Trophoblast cell (in vitro differentiated cells and primary cell): ENCODE data around the gene ACAA1.

Experiments used
- DNase-seq, 2 donors: peaks; one replicate each; pipeline ENCODE4 v3.0.0-alpha.2; 2016
- H2AFZ ChIP-seq: 2 replicates; pipeline ENCODE4 v1.6.1; 2013; ENCODE audit warnings: low read length, moderate library complexity, mild to moderate bottlenecking; ENCODE audit not compliant: insufficient read depth, poor library complexity
- H2AK5ac ChIP-seq: 2 replicates; pipeline ENCODE4 v1.6.1; 2013; ENCODE audit warnings: mild to moderate bottlenecking, low read length
- H2BK120ac ChIP-seq: 2 replicates; pipeline ENCODE4 v1.6.1; 2013; ENCODE audit warnings: low read length, mild to moderate bottlenecking, moderate library complexity; ENCODE audit not compliant: insufficient read depth, poor library complexity
- H2BK12ac ChIP-seq: 2 replicates; pipeline ENCODE4 v1.6.1; 2013; ENCODE audit warnings: mild to moderate bottlenecking, low read length, moderate library complexity
- H2BK5ac ChIP-seq: 2 replicates; pipeline ENCODE4 v1.6.1; 2013; ENCODE audit warnings: low read length, low read depth, moderate library complexity, mild to moderate bottlenecking; ENCODE audit not compliant: poor library complexity
- H3K14ac ChIP-seq: 2 replicates; pipeline ENCODE4 v1.6.1; 2013; ENCODE audit warnings: mild to moderate bottlenecking, low read length
- H3K18ac ChIP-seq: 2 replicates; pipeline ENCODE4 v1.6.1; 2013; ENCODE audit warnings: mild to moderate bottlenecking, low read length
- H3K23ac ChIP-seq: 2 replicates; pipeline ENCODE4 v1.6.1; 2013; ENCODE audit warnings: low read length
- H3K27ac ChIP-seq: 2 replicates; pipeline ENCODE4 v1.5.1; 2013; ENCODE audit warnings: low read depth, mild to moderate bottlenecking, inconsistent platforms, low read length, moderate library complexity
- H3K27me3 ChIP-seq: 2 replicates; pipeline ENCODE4 v1.6.1; 2013; ENCODE audit warnings: inconsistent platforms, mild to moderate bottlenecking, low read length, moderate library complexity; ENCODE audit not compliant: insufficient read depth
- H3K36me3 ChIP-seq, 2 experiments: 1 replicate in 1 of 2; 2 replicates in 1 of 2; pipeline ENCODE4 v1.6.1; 2013; ENCODE audit warnings: low read length in 2 of 2, mild to moderate bottlenecking in 2 of 2, moderate library complexity in 1 of 2; ENCODE audit not compliant: insufficient read depth in 2 of 2, control insufficient read depth in 1 of 2
- H3K4ac ChIP-seq: 2 replicates; pipeline ENCODE4 v1.6.1; 2013; ENCODE audit warnings: low read depth, mild to moderate bottlenecking, low read length, moderate library complexity
- H3K4me1 ChIP-seq, 2 experiments: 1 replicate in 1 of 2; 2 replicates in 1 of 2; pipeline ENCODE4 v1.6.1; 2013; ENCODE audit warnings: low read length in 2 of 2, mild to moderate bottlenecking in 2 of 2, moderate library complexity in 1 of 2; ENCODE audit not compliant: insufficient read depth in 2 of 2, control insufficient read depth in 1 of 2
- H3K4me2 ChIP-seq: 2 replicates; pipeline ENCODE4 v1.6.1; 2013; ENCODE audit warnings: inconsistent platforms, mild to moderate bottlenecking, low read length, moderate library complexity
- H3K4me3 ChIP-seq: 2 replicates; pipeline ENCODE4 v1.5.1; 2013; ENCODE audit warnings: mild to moderate bottlenecking, low read depth, low read length, inconsistent platforms
- H3K79me1 ChIP-seq: one replicate; pipeline ENCODE4 v1.6.1; 2013; ENCODE audit warnings: low read length
- H3K79me2 ChIP-seq: 2 replicates; pipeline ENCODE4 v1.6.1; 2013; ENCODE audit warnings: low read length, mild to moderate bottlenecking; ENCODE audit not compliant: control insufficient read depth, insufficient read depth, poor library complexity
- H3K9ac ChIP-seq: 2 replicates; pipeline ENCODE4 v1.6.1; 2013; ENCODE audit warnings: mild to moderate bottlenecking, low read length
- H3K9me3 ChIP-seq: 2 replicates; pipeline ENCODE4 v1.6.1; 2013; ENCODE audit warnings: low read depth, mild to moderate bottlenecking, control low read depth, inconsistent platforms, low read length; ENCODE audit not compliant: insufficient read depth
- H4K12ac ChIP-seq: 2 replicates; pipeline ENCODE4 v1.6.1; 2013; ENCODE audit warnings: low read depth, mild to moderate bottlenecking, low read length, moderate library complexity
- H4K8ac ChIP-seq: 2 replicates; pipeline ENCODE4 v1.6.1; 2013; ENCODE audit warnings: low read depth, mild to moderate bottlenecking, low read length, moderate library complexity
- H4K91ac ChIP-seq: one replicate; pipeline ENCODE4 v1.6.1; 2013; ENCODE audit warnings: low read depth, mild to moderate bottlenecking, low read length, moderate library complexity
- WGBS: extraction: QIAGEN DNeasy Blood & Tissue Kit; methylation state at CpG from one replicate; pipeline ENCODE4 v1.1.7; 2013; ENCODE audit warnings: missing lambda C conversion rate; ENCODE audit not compliant: insufficient read length, insufficient coverage; ENCODE audit errors: extremely low coverage; 5-methylcytosine and 5-hydroxymethylcytosine counted together

ACAA1 gene

DNA sequence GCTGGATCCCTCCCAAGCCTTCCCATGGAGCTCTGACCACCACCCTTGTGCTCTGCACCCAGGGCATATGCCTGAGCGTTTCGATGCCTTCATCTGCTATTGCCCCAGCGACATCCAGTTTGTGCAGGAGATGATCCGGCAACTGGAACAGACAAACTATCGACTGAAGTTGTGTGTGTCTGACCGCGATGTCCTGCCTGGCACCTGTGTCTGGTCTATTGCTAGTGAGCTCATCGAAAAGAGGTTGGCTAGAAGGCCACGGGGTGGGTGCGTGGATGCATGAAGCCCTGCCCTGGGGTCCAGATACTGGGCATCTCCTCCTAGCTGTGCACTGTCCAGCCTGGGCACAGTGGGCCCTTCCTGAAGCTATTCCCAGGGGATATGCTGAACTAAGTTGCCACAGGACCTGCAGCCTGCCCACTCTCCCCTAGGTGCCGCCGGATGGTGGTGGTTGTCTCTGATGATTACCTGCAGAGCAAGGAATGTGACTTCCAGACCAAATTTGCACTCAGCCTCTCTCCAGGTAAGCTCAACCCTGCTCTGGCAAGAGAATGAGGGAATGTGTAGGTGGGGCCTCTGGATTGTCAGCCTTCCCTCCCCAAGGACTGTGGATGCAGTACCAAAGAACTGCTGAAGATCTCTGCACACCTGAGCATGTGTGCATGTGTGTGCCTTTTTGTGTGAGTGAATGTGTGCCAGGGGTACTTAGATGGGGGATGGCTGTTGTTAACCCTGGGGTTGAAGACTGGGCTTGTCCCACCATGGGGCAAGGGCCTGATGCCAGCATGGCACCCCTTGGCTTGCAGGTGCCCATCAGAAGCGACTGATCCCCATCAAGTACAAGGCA is 3.6 kb upstream of the ACAA1 start:
- Histone ChIP-seq H2BK5ac (no peak overlapping the region), H3K36me3 (peaks cover 14 to 18% of the 10 kb centered on the region in 2 experiments), H3K4me1 (peaks cover 21 to 29% of the 10 kb centered on the region in 2 experiments), H3K9ac (no peak overlapping the region), H4K12ac (no peak overlapping the region), H3K27me3 (no peaks in the 10 kb centered on the region), H3K23ac (no peak overlapping the region), H3K14ac (no peak overlapping the region), H2AFZ (no peak overlapping the region), H3K79me2 (peaks cover 14% of the 10 kb centered on the region), H2BK120ac (no peak overlapping the region), H4K91ac (no peak overlapping the region), H3K4me3 (no peak overlapping the region), H3K4me2 (no peak overlapping the region), H3K79me1 (peaks cover 20% of the 10 kb centered on the region), H3K4ac (no peak overlapping the region), H2AK5ac (no peak overlapping the region), H4K8ac (no peak overlapping the region), H2BK12ac (no peak overlapping the region), H3K18ac (no peak overlapping the region), H3K27ac (no peak overlapping the region), H3K9me3 (no peaks in the 10 kb centered on the region)
- WGBS = no CpG with 5 or more reads among the region's 13 CpGs
- DNase-seq = no peak

DNA sequence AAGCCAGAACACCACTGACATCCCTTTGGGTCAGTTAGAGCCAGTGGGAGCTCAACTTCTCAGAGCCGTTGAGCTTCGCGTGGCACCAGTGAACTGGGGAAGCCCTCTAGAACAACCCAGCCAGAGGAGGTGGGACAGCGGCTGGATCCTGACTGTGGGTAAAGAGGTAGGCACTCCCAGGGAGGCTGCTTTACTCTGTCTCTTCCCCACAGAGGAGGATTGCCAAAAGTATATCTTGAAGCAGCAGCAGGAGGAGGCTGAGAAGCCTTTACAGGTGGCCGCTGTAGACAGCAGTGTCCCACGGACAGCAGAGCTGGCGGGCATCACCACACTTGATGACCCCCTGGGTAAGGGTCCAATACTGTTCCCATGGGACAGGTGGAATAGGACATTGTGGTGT is 2.7 kb upstream of the ACAA1 start:
- Histone ChIP-seq H3K4ac (no peak overlapping the region), H2AK5ac (peak overlapping the region; percentile 32), H3K27ac (no peak overlapping the region), H3K23ac (no peak overlapping the region), H2BK5ac (no peak overlapping the region), H2BK12ac (no peak overlapping the region), H3K27me3 (no peaks in the 10 kb centered on the region), H3K4me1 (peaks cover 21 to 32% of the 10 kb centered on the region in 2 experiments), H3K79me1 (peaks cover 20% of the 10 kb centered on the region), H2BK120ac (no peak overlapping the region), H4K12ac (no peak overlapping the region), H4K8ac (no peak overlapping the region), H3K79me2 (peaks cover 14% of the 10 kb centered on the region), H3K14ac (no peak overlapping the region), H3K18ac (no peak overlapping the region), H4K91ac (no peak overlapping the region), H3K36me3 (peaks cover 14 to 18% of the 10 kb centered on the region in 2 experiments), H3K9me3 (no peaks in the 10 kb centered on the region), H3K4me2 (no peak overlapping the region), H2AFZ (no peak overlapping the region), H3K4me3 (no peak overlapping the region), H3K9ac (no peak overlapping the region)
- no peak for DNase-seq
- no CpG with 5 or more reads among the region's 7 CpGs for WGBS

DNA sequence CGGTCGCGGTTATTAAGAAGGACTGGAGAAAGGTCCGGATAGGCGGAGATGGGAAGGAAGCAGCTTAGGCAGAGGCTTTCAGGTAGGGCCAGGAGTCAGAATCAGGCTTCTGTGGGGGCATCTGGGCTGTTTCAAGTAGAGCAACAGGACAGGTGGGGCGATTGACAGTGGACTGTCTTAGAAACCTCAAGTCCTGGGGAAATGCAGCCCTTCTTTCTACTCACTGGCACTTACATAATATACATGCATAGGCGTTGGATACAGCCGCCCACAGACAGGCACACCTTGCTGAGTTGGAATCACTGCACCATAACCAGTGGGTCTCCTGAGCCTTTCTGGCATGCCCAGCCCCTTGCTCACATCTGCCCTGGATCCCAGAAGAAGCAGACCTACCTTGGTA is 2.3 kb upstream of the ACAA1 start:
- H3K14ac ChIP-seq = peak overlapping the region; percentile 96
- H3K23ac ChIP-seq = no peak overlapping the region
- H2BK5ac ChIP-seq = no peak overlapping the region
- peak overlapping the region; percentile 24 for H3K18ac ChIP-seq
- H3K4ac ChIP-seq = peak overlapping the region; percentile 9
- peaks cover 22 to 33% of the 10 kb centered on the region in 2 experiments for H3K4me1 ChIP-seq
- H3K27ac ChIP-seq = no peak overlapping the region
- DNase-seq = no peak
- no peaks in the 10 kb centered on the region for H3K9me3 ChIP-seq
- H3K36me3 ChIP-seq = peaks cover 14 to 18% of the 10 kb centered on the region in 2 experiments
- H4K12ac ChIP-seq = no peak overlapping the region
- H3K79me1 ChIP-seq = peaks cover 20% of the 10 kb centered on the region
- peaks cover 14% of the 10 kb centered on the region for H3K79me2 ChIP-seq
- H2AK5ac ChIP-seq = no peak overlapping the region
- no peak overlapping the region for H2BK12ac ChIP-seq
- H3K9ac ChIP-seq = no peak overlapping the region
- peak overlapping the region; percentile 97 for H4K91ac ChIP-seq
- H2BK120ac ChIP-seq = no peak overlapping the region
- no peaks in the 10 kb centered on the region for H3K27me3 ChIP-seq
- peak overlapping the region; percentile 71 for H3K4me3 ChIP-seq
- peak overlapping the region; percentile 58 for H3K4me2 ChIP-seq
- WGBS = no CpG with 5 or more reads among the region's 8 CpGs
- H2AFZ ChIP-seq = peak overlapping the region; percentile 98
- H4K8ac ChIP-seq = peak overlapping the region; percentile 98

DNA sequence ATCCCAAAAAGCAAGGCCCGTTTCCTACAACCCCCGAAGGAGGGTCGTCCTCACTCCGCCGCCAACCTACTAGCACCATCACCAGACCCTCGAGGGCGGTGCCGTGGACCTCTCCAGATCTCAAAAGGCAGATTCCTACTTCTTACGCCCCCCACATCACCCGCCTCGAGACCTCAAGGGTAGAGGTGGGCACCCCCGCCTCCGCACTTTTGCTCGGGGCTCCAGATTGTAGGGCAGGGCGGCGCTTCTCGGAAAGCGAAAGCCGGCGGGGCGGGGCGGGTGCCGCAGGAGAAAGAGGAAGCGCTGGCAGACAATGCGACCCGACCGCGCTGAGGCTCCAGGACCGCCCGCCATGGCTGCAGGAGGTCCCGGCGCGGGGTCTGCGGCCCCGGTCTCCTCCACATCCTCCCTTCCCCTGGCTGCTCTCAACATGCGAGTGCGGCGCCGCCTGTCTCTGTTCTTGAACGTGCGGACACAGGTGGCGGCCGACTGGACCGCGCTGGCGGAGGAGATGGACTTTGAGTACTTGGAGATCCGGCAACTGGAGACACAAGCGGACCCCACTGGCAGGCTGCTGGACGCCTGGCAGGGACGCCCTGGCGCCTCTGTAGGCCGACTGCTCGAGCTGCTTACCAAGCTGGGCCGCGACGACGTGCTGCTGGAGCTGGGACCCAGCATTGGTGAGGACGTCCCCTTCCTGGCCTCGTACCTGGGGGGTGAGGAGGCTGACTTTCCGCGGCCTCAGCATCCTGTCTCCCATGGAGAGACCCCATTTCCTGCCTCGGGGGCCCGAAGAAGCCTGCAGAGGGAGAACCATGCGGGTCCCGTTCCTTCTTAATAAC is 1.6 kb upstream of the ACAA1 start, which contains the start of gene MYD88:
Gene MYD88 (plus strand): TSS at position 313 of the 842 bp plus-strand sequence. CDS start 40 bp downstream, at position 353.
- Histone ChIP-seq H3K18ac (peak within 1 kb of the TSS; percentile 92), H3K79me1 (peaks cover 25% of the 10 kb centered on the region), H2BK12ac (peak within 1 kb of the TSS; percentile 10), H3K23ac (no peak within 1 kb of the TSS), H3K9ac (peak within 1 kb of the TSS; percentile 4), H4K91ac (peak within 1 kb of the TSS; percentile 97), H3K27me3 (no peaks in the 10 kb centered on the region), H3K4ac (peak within 1 kb of the TSS; percentile 57), H3K4me1 (peaks cover 28 to 39% of the 10 kb centered on the region in 2 experiments), H3K9me3 (no peaks in the 10 kb centered on the region), H2AK5ac (peak within 1 kb of the TSS; percentile 7), H2AFZ (peak within 1 kb of the TSS; percentile 98), H3K27ac (peak within 1 kb of the TSS; percentile 86), H3K4me3 (peak within 1 kb of the TSS; percentile 71), H3K79me2 (peaks cover 17% of the 10 kb centered on the region), H3K4me2 (peak within 1 kb of the TSS; percentile 58), H3K14ac (peak within 1 kb of the TSS; percentile 96), H2BK120ac (peak within 1 kb of the TSS; percentile 94), H4K12ac (peak within 1 kb of the TSS; percentile 97), H3K36me3 (peaks cover 17 to 22% of the 10 kb centered on the region in 2 experiments), H4K8ac (peak within 1 kb of the TSS; percentile 98), H2BK5ac (peak within 1 kb of the TSS; percentile 77)
- WGBS = no CpG with 5 or more reads among the region's 65 CpGs
- DNase-seq = peak; percentile 46 to 71
